ENCODE results near the gene ZNF532. TPM values are rescaled to one million over a fixed set of nuclear protein-coding genes. Genes with fewer than 3 reads are reported as not detected.

The ZNF532 gene
- total and polyA plus RNA-seq, 12 donors: 11.6 to 34.8 (median 22.6) TPM

- Histone ChIP-seq H3K9me3 (replicated peaks in 1 of 3) (no peaks in the 10 kb centered on the region), H3K36me3 (replicated peaks in 1 of 2) (no peaks in the 10 kb centered on the region), H3K27ac (no peak overlapping the region), H3K4me1 (replicated peaks in 1 of 2) (no peaks in the 10 kb centered on the region), H3K27me3 (peaks cover 3% of the 10 kb centered on the region), H3K4me3 (no peak overlapping the region)
- intact Hi-C loops (cut with DNase I): no loop called here
- 64 to 81% (median 73%) methylated on average over 4 of the region's 4 CpGs for WGBS, 4 donors
- TF ChIP-seq CTCF (IDR thresholded peaks at IDR 0.05) (no peak), POLR2A (IDR thresholded peaks at IDR 0.05) (no peak)
- no peak for DNase-seq
Observed at GRCh38 chr18:58844871-58845270, 19.8 kb upstream of the ZNF532 start.

GRCh38 chr18:58845928-58846724, 18.6 kb upstream of the ZNF532 start:
- DNase-seq: no peak
- no peaks in the 10 kb centered on the region for H3K4me1 ChIP-seq (replicated peaks in 1 of 2)
- WGBS, 4 donors: 83 to 91% (median 89%) methylated on average over 17 of the region's 17 CpGs
- H3K27ac ChIP-seq: no peak overlapping the region
- H3K27me3 ChIP-seq: peaks cover 3% of the 10 kb centered on the region
- intact Hi-C loops (cut with DNase I): no loop called here
- H3K9me3 ChIP-seq (replicated peaks in 1 of 3): no peaks in the 10 kb centered on the region
- no peak for TF ChIP-seq POLR2A (IDR thresholded peaks at IDR 0.05)
- TF ChIP-seq CTCF (IDR thresholded peaks at IDR 0.05): no peak
- no peak overlapping the region for H3K4me3 ChIP-seq
- H3K36me3 ChIP-seq (replicated peaks in 1 of 2): no peaks in the 10 kb centered on the region

- H3K27me3 ChIP-seq: peaks cover 3% of the 10 kb centered on the region
- 41 to 56% (median 49%) methylated on average over 10 to 29 of the region's 29 CpGs for WGBS, 4 donors
- no peaks in the 10 kb centered on the region for H3K9me3 ChIP-seq (replicated peaks in 1 of 3)
- no peak for TF ChIP-seq POLR2A (IDR thresholded peaks at IDR 0.05)
- TF ChIP-seq CTCF (IDR thresholded peaks at IDR 0.05): no peak
- intact Hi-C loops (cut with DNase I): no loop called here
- no peaks in the 10 kb centered on the region for H3K4me1 ChIP-seq (replicated peaks in 1 of 2)
- DNase-seq: peak in 5 of 7 donors; percentile 7 to 59 (median 20)
- H3K4me3 ChIP-seq: peak overlapping the region in 1 of 4 donors; percentile 42
- no peaks in the 10 kb centered on the region for H3K36me3 ChIP-seq (replicated peaks in 1 of 2)
- no peak overlapping the region for H3K27ac ChIP-seq
Observed at GRCh38 chr18:58847383-58848071, 17.1 kb upstream of the ZNF532 start.

GRCh38 chr18:58848685-58849084, 16.0 kb upstream of the ZNF532 start:
- intact Hi-C loops (cut with DNase I): no loop called here
- no peak overlapping the region for H3K4me3 ChIP-seq
- no peak for DNase-seq
- H3K9me3 ChIP-seq (replicated peaks in 1 of 3): no peaks in the 10 kb centered on the region
- H3K4me1 ChIP-seq (replicated peaks in 1 of 2): no peaks in the 10 kb centered on the region
- H3K27me3 ChIP-seq: peaks cover 3% of the 10 kb centered on the region
- H3K36me3 ChIP-seq (replicated peaks in 1 of 2): no peaks in the 10 kb centered on the region
- TF ChIP-seq POLR2A (IDR thresholded peaks at IDR 0.05): no peak
- TF ChIP-seq CTCF (IDR thresholded peaks at IDR 0.05): no peak
- 78 to 100% (median 87%) methylated on average over 3 of the region's 3 CpGs for WGBS, 4 donors
- no peak overlapping the region for H3K27ac ChIP-seq
